Small intestine (tissue), 7 donors: ENCODE measurements around the gene GTF2H2. TPM values are rescaled to one million over a fixed set of nuclear protein-coding genes. Genes with fewer than 3 reads are reported as not detected.
"Not testable (repeated sequence)": the region's sequence is repeated elsewhere in the genome, so short reads cannot be mapped to it uniquely, and the experiment has no call there.

ENCODE experiments used
- DNase-seq, 2 donors: peaks; one replicate each; pipeline versions ENCODE4 v3.0.0 to v3.0.0-alpha.2; 2013
- FAIRE-seq: peaks from 2 replicates; lab custom pipeline; 2012; peaks lifted over from hg19 to GRCh38; lab: Jason Lieb, UNC
- H3K27ac ChIP-seq, 3 donors: one replicate each; pipeline ENCODE4 v1.5.1; 2013; ENCODE audit warnings: low read length in 2 of 3, mild to moderate bottlenecking in 2 of 3, control low read depth in 1 of 3, inconsistent platforms in 1 of 3, low read depth in 1 of 3, moderate library complexity in 1 of 3
- H3K27me3 ChIP-seq, 3 donors: one replicate each; pipeline ENCODE4 v1.6.1; 2013; ENCODE audit warnings: low read length in 3 of 3, inconsistent platforms in 1 of 3; ENCODE audit not compliant: control insufficient read depth in 3 of 3, insufficient read depth in 3 of 3
- H3K36me3 ChIP-seq, 3 donors: one replicate each; pipeline ENCODE4 v1.6.1; 2013; ENCODE audit warnings: low read length in 3 of 3, inconsistent platforms in 1 of 3, low read depth in 1 of 3, mild to moderate bottlenecking in 1 of 3, moderate library complexity in 1 of 3; ENCODE audit not compliant: control insufficient read depth in 3 of 3, insufficient read depth in 2 of 3
- H3K4me1 ChIP-seq, 3 donors: one replicate each; pipeline ENCODE4 v1.6.1; 2013; ENCODE audit warnings: low read length in 2 of 3, inconsistent platforms in 1 of 3, low read depth in 1 of 3, mild to moderate bottlenecking in 1 of 3, moderate library complexity in 1 of 3; ENCODE audit not compliant: control insufficient read depth in 3 of 3, insufficient read depth in 2 of 3
- H3K4me3 ChIP-seq, 3 donors: one replicate each; pipeline ENCODE4 v1.5.1; 2013; ENCODE audit warnings: low read length in 3 of 3, control low read depth in 1 of 3, inconsistent platforms in 1 of 3, low read depth in 1 of 3, mild to moderate bottlenecking in 1 of 3, moderate library complexity in 1 of 3
- H3K9me3 ChIP-seq, 2 donors: one replicate each; pipeline ENCODE4 v1.6.1; 2013; ENCODE audit warnings: low read depth in 1 of 2, low read length in 1 of 2; ENCODE audit not compliant: control insufficient read depth in 2 of 2, insufficient read depth in 1 of 2
- WGBS, 3 donors: extraction: QIAGEN DNeasy Blood & Tissue Kit; methylation state at CpG; one replicate each; pipeline ENCODE4 v1.1.7; 2013; 5-methylcytosine and 5-hydroxymethylcytosine counted together
- polyA plus RNA-seq, 4 donors: library from polyadenylated mRNA; stranded (reverse) in 3 of 4; unstranded in 1 of 4; fragments of 200-250 nt in 3 of 4; fragments of 120-200 nt in 1 of 4; gene quantifications; one replicate each; pipeline versions ENCODE4 v1.2.1 to v1.2.3, GENCODE V29; 2013
- donor health status: healthy with polysubstance abuse.
- donor health status: control.
- donor health status: control.
- donor health status: Bipolar disorder and iron deficiency.
- donor health status: healthy.

The GTF2H2 gene
- polyA plus RNA-seq, 4 donors = 3.4 to 36.0 (median 7.7) TPM

DNA sequence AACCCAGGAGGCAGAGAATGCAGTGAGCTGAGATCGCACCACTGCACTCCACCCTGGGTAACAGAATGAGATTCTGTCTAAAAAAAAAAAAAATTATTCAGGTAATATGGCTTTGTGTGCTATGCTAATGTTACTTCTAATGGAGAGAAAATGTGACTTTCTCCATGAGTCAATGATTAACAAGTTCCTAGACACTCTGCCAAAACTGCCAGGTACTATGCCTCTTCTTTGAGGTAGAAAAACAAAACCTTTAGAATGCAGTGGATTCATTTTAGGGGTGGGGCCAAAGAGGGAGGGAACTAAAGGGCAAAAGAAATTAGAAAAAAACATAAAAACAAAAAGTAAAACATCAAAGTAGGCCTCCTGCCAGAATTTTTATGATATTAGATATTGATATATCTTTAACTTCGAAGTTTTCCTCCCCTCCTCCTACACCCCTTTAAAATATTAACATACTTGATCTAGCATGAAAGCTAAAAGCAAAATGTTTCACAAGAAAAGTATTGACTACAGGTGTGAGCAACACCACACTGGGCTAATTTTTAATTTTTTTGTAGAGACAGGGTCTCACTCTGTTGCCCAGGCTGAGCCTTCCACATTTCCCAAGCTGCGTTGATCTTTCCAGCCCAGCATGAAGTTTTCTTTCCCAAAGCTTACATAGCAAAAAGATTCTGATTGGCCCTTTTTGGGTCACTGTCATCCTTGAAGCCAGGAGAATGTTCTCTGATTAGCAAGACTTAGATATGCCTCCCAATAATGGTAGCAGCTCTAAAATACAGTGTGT, 17.0 kb upstream of the GTF2H2 start:
- not testable (repeated sequence) for H3K9me3 ChIP-seq
- no CpG with 5 or more reads among the region's 3 CpGs for WGBS, 3 donors

DNA sequence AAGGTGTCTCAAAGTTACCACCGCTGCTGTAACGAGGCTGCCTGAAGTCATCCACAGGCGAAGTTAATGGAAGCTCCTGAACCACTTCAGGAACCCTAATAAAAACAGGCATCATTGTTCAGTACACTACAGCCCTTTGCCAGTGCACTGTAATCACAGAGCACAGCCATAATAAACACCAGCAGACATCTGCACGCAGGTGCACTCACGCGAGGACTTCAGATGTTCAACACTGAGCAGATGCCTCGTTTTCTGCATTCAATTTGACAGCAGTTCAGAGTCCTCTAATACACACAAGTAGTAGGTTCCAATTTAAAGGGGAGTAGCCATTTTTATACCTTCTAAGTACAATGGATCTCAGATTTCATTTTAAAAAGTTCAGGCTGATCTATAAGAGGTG, 15.4 kb upstream of the GTF2H2 start:
- H3K4me1 ChIP-seq, H3K9me3 ChIP-seq, H3K27me3 ChIP-seq, FAIRE-seq, H3K4me3 ChIP-seq, H3K36me3 ChIP-seq, H3K27ac ChIP-seq, DNase-seq: not testable (repeated sequence)
- WGBS, 3 donors = no CpG with 5 or more reads among the region's 7 CpGs

More for the DNA sequence above, 17.0 kb upstream of the GTF2H2 start:
- peak; percentile 78 for FAIRE-seq
- not testable (repeated sequence) for H3K4me3 ChIP-seq, H3K4me1 ChIP-seq, DNase-seq, H3K27me3 ChIP-seq, H3K27ac ChIP-seq, H3K36me3 ChIP-seq

- not testable (repeated sequence) for H3K4me3 ChIP-seq, H3K36me3 ChIP-seq, H3K4me1 ChIP-seq, H3K9me3 ChIP-seq, DNase-seq, H3K27ac ChIP-seq, H3K27me3 ChIP-seq, FAIRE-seq
- no CpG with 5 or more reads among the region's 2 CpGs for WGBS, 3 donors
These were observed 14.9 kb upstream of the GTF2H2 start for GRCh38 chr5:71082340-71082739.

DNA sequence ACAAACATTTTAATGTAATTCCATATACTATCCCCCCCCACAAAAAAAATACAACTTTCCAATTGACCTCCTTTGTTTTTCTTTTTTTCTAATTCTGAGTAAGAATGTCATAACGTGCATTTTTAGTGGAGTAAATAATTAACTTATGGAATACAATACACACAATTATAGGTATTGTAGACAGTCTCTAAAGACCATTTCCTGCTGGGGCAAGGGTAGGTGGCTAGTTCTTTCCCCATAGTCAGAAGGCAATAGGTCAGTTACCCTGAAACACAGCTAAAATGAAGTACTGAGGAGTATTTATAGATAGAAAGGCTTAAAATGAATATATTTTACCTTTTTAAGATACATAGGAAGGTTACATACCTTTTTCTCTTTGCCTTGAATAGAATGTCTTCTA, 6.2 kb downstream of the GTF2H2 start:
- H3K4me1 ChIP-seq, H3K4me3 ChIP-seq, H3K9me3 ChIP-seq, H3K27ac ChIP-seq, DNase-seq, FAIRE-seq, H3K27me3 ChIP-seq, H3K36me3 ChIP-seq: not testable (repeated sequence)
- WGBS, 3 donors = no CpG with 5 or more reads among the region's 1 CpG

DNA sequence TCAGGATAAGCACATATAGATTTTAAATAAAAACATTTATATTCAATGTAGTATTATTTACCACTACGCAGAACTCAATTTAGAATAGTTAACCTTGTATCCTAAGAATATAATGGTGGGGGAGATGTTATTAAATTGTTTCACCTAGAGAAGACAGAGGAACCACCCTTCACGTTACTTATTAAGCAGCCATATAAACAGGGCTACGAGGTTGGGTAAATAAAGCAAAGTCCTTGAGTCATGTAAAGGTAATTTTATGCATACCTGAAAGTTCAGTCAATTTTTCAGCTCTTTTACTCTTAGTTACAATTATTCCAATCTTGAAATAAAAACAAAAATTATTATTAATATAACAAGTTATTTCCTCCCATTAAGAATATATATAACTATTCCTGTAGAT, 8.1 kb downstream of the GTF2H2 start:
- H3K27me3 ChIP-seq, H3K27ac ChIP-seq, FAIRE-seq, H3K4me1 ChIP-seq, H3K9me3 ChIP-seq, H3K4me3 ChIP-seq, DNase-seq, H3K36me3 ChIP-seq: not testable (repeated sequence)
- no CpG with 5 or more reads among the region's 3 CpGs for WGBS, 3 donors

DNA sequence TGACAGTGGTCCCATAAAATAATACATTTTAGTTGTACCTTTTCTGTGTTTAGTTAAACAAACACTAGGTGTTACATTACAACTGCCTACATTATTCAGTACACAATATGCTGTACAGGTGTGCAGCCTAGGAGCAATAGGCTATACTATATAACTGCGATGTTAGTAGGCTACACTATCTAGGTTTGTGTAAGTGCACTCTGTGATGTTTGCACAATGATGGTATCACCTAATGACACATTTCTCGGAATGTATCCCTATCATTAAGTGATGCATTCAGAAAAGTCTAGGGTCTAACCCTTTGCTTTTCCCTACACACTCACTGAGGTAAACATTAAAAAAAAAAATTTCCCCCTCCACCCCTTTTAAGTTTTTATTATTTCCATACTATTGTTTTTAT, 22.7 kb downstream of the GTF2H2 start:
- H3K27ac ChIP-seq, H3K4me1 ChIP-seq, H3K9me3 ChIP-seq, H3K4me3 ChIP-seq, DNase-seq, H3K36me3 ChIP-seq, H3K27me3 ChIP-seq, FAIRE-seq: not testable (repeated sequence)
- 25 to 85% methylated on average over 1 of the region's 2 CpGs; no CpG with 5 or more reads in 1 of the 3 donors for WGBS, 3 donors

GRCh38 chr5:71044128-71044527, 23.3 kb downstream of the GTF2H2 start:
- not testable (repeated sequence) for DNase-seq, H3K27me3 ChIP-seq, H3K4me3 ChIP-seq, H3K36me3 ChIP-seq, H3K9me3 ChIP-seq, H3K4me1 ChIP-seq, H3K27ac ChIP-seq, FAIRE-seq
- WGBS, 3 donors = no CpG with 5 or more reads among the region's 2 CpGs

DNA sequence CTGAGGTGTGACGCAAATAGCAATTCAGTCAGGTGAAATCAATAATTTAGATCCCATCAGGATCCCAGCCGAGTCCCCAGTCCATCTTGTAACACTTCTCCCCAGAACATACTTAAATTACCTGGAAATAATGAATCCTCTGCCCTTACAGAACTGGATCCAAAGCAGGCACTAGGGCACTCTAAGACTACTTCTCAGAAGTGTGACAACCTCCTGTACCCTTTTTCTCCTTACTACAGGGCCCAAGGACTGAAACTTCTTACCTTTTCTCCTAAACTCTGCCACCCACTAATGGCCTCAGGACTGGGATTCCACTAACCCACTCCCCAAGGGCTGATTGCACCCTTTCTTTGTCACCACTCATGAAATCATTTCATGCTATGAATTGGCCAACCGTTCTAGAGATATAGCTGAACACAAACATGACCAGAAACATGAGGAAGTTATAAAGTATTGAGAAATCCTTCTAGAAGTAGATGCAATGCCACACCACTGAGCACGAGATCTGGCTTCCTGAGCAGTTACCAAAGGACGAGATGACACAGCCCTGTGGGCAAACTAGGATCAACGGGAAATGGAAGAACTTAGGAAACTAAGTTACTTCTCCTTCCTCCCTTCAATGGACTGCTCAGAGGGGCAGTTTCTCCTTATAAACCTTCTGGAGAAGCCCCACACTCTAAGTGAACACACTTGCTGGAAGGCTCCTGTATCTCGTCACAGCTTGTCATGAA, 36.3 kb downstream of the GTF2H2 start:
- H3K36me3 ChIP-seq, FAIRE-seq, H3K4me3 ChIP-seq, H3K9me3 ChIP-seq, DNase-seq, H3K27me3 ChIP-seq, H3K4me1 ChIP-seq, H3K27ac ChIP-seq: not testable (repeated sequence)
- WGBS, 3 donors = no CpG with 5 or more reads among the region's 7 CpGs
